Tibial nerve (tissue), 4 donors: ENCODE results near the gene EBF4. TPM values are rescaled to one million over a fixed set of nuclear protein-coding genes. Genes with fewer than 3 reads are reported as not detected.
A peak's percentile ranks its signal among the peaks of the same experiment; 100 is the strongest.

Experiments
- DNase-seq, 2 donors: peaks; one replicate each; pipeline ENCODE4 v3.0.0-alpha.2; 2019; ENCODE audit warnings: low spot score in 2 of 2
- H3K27ac ChIP-seq, 4 donors: fragments of 200-600 bp; sonication (generic) in 3 of 4; one replicate each; pipeline ENCODE4 v1.5.1; 2017 to 2019; ENCODE audit warnings: mild to moderate bottlenecking in 1 of 4
- H3K27me3 ChIP-seq, 2 donors: fragments of 200-600 bp; sonication (generic) in 1 of 2; one replicate each; pipeline versions ENCODE4 v1.5.1 to v1.6.0; 2017 to 2019
- H3K36me3 ChIP-seq, 3 donors: fragments of 200-600 bp; sonication (generic); one replicate each; pipeline ENCODE4 v1.5.1; 2018 to 2019
- H3K4me1 ChIP-seq, 4 donors: fragments of 200-600 bp; sonication (generic) in 3 of 4; one replicate each; pipeline ENCODE4 v1.5.1; 2017 to 2019
- H3K4me3 ChIP-seq, 4 donors: fragments of 200-600 bp; sonication (generic) in 3 of 4; one replicate each; pipeline ENCODE4 v1.5.1; 2017 to 2019; ENCODE audit warnings: mild to moderate bottlenecking in 1 of 4, moderate library complexity in 1 of 4
- H3K9me3 ChIP-seq, 4 donors: fragments of 200-600 bp; sonication (generic) in 3 of 4; one replicate each; pipeline ENCODE4 v1.5.1; 2017 to 2019
- EP300 ChIP-seq, 2 donors: sonication (generic); formaldehyde crosslinking; IDR thresholded peaks; one replicate each; pipeline ENCODE4 v1.6.1; 2017; ENCODE audit warnings: antibody characterized with exemption in 2 of 2, mild to moderate bottlenecking in 1 of 2
- POLR2A ChIP-seq, 2 donors: fragments of 450-650 bp; IDR thresholded peaks; one replicate each; pipeline ENCODE4 v1.6.1; 2017; ENCODE audit warnings: antibody characterized with exemption in 2 of 2, mild to moderate bottlenecking in 2 of 2, moderate library complexity in 2 of 2
- WGBS, 2 donors: methylation state at CpG; one replicate each; pipeline ENCODE4 v1.1.5; 2018; 5-methylcytosine and 5-hydroxymethylcytosine counted together
- total RNA-seq, 4 donors: library from RNA; depleted of rRNA; stranded (reverse); fragments of >200 nt; gene quantifications; one replicate each; pipeline ENCODE4 v1.1.0, GENCODE V29; 2016
- TF ChIP-seq, protein P1 (sequence below), 5 experiments: fragments of 200-600 bp in 3 of 5; fragments of 450-650 bp in 2 of 5; sonication (generic) in 3 of 5; IDR thresholded peaks; one replicate each; pipeline ENCODE4 v1.5.1; 2016 to 2019; ENCODE audit warnings: antibody characterized with exemption in 5 of 5, mild to moderate bottlenecking in 3 of 5, moderate library complexity in 2 of 5

The EBF4 gene
- total RNA-seq, 4 donors from 2014 or later, result 4.8 to 17.5 (median 10.4) TPM

DNA sequence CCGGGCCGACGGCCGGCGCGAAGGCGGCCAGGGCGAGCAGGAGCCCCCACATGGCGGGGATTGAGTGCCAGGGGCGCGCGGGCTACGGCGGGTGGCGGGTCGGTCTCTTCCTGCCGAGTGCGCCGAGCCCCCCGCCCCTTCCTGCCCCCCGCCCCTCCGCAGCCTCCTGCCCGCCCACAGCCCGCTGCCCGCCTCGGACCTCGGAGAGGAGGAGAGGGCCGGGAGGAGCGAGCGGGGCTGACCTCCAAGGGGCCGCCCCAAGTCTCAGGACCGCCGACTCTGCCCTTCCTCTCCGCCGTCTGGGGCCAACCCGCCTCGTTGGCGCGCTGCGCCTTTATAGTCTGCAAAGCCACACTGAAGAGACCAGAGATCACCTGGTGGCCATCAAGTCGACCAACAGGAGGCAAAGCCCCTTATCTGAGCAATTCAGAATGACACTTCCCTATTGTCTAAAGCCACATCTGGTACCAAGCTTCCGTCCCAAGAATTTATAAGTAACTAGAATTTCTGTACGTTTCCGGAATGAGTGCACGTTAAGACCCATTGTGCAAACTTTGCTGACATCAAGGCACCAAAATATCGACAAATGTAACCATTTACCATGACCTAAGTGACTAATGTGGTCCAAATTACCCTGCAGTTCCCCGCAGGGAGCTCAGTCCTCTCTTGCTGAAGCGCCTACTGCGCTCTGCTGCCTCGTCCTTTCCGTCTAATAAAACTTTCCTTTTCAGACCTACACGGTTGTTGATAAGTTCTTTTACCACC, 108.1 kb downstream of the EBF4 start, which contains the start of gene CPXM1:
Gene CPXM1 (minus strand): TSS at position 107 of the 765 bp plus-strand sequence. CDS start 55 bp downstream, at position 52.
- WGBS, 2 donors, result 4 to 7% methylated on average over 17 to 24 of the region's 52 CpGs
- H3K9me3 ChIP-seq, result no peaks in the 10 kb centered on the region
- H3K4me3 ChIP-seq, result peak within 1 kb of the TSS in 3 of 4 donors; percentile 8 to 36 (median 15)
- no peak for DNase-seq
- H3K36me3 ChIP-seq, result no peaks in the 10 kb centered on the region
- H3K27ac ChIP-seq, result no peak within 1 kb of the TSS
- TF ChIP-seq, protein P1, sequence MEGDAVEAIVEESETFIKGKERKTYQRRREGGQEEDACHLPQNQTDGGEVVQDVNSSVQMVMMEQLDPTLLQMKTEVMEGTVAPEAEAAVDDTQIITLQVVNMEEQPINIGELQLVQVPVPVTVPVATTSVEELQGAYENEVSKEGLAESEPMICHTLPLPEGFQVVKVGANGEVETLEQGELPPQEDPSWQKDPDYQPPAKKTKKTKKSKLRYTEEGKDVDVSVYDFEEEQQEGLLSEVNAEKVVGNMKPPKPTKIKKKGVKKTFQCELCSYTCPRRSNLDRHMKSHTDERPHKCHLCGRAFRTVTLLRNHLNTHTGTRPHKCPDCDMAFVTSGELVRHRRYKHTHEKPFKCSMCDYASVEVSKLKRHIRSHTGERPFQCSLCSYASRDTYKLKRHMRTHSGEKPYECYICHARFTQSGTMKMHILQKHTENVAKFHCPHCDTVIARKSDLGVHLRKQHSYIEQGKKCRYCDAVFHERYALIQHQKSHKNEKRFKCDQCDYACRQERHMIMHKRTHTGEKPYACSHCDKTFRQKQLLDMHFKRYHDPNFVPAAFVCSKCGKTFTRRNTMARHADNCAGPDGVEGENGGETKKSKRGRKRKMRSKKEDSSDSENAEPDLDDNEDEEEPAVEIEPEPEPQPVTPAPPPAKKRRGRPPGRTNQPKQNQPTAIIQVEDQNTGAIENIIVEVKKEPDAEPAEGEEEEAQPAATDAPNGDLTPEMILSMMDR (IDR thresholded peaks at IDR 0.05), result no peak
- TF ChIP-seq EP300 (IDR thresholded peaks at IDR 0.05), result no peak
- TF ChIP-seq POLR2A (IDR thresholded peaks at IDR 0.05), result no peak
- H3K4me1 ChIP-seq, result peaks cover 0 to 39% (median 5%) of the 10 kb centered on the region in 4 donors
- H3K27me3 ChIP-seq, result peaks cover 0 to 81% of the 10 kb centered on the region in 2 donors

DNA sequence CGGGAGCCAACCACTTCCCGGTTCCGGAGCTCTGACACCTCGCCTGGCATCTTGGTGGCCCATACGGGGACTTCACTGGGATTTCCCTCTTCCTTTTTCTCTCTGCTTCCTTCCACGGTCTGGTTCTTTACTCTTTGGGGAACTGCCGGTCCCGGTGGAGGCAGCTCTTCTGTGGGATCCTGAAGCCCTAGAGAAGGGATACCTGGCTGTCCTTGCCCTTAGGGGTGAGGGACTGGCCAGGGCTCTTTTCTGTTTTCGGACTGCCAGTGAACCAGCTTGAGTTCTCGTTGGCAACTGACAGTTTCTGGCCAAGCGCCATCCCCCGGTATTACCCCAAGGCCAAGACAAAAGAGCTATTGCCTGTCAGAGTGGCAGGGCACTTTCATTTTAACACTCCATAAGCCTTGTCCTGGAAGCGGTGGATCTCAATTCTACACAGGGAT, 108.7 kb downstream of the EBF4 start:
- WGBS, 2 donors, result 14 to 22% methylated on average over 13 of the region's 13 CpGs
- no peak for DNase-seq
- Histone ChIP-seq H3K4me1 (peaks cover 0 to 39% (median 5%) of the 10 kb centered on the region in 4 donors), H3K4me3 (no peak overlapping the region), H3K9me3 (no peaks in the 10 kb centered on the region), H3K27ac (no peak overlapping the region), H3K36me3 (no peaks in the 10 kb centered on the region), H3K27me3 (peaks cover 0 to 87% of the 10 kb centered on the region in 2 donors)
- TF ChIP-seq, protein P1 (IDR thresholded peaks at IDR 0.05), result no peak
- TF ChIP-seq EP300 (IDR thresholded peaks at IDR 0.05), result no peak
- no peak for TF ChIP-seq POLR2A (IDR thresholded peaks at IDR 0.05)

DNA sequence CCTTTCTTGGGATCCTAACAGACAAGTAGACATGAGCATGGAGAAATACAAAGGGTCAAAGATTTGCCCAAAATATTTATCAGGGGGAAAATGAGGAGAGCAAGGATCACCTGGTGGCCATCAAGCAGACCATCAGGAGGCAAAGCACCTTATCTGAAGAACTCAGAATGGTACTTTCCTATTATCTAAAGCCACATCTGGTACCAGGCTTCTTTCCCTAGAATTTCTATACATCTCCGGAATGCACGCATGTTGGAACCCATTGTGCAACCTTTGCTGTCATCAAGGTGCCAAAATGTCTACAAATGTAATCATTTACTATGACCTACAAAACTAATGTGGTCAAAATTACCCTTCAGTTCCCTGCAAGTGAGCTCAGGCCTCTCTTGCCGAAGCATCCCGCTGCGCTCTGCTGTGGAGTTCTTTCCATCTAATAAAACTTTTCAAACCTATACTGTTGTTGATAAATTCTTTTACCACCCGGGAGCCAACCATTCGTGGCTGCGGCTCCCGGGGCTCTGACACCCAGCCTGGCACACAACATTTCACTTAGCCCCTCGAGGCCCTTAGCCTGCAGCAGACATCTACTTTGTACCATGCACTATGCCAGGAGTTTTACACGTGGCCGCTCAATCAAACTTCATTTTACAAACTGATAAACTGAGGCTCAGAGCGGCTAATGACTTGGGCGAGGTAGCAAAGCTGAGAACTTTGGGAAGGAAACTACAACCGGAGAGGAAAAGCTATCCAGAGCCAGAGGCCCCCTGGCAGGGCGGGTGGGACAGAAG, 111.7 kb downstream of the EBF4 start:
- no peak overlapping the region for H3K27ac ChIP-seq
- H3K4me3 ChIP-seq, result no peak overlapping the region
- H3K9me3 ChIP-seq, result no peaks in the 10 kb centered on the region
- H3K4me1 ChIP-seq, result peaks cover 0 to 37% (median 5%) of the 10 kb centered on the region in 4 donors
- TF ChIP-seq POLR2A (IDR thresholded peaks at IDR 0.05), result no peak
- no peak for TF ChIP-seq EP300 (IDR thresholded peaks at IDR 0.05)
- TF ChIP-seq, protein P1 (IDR thresholded peaks at IDR 0.05), result no peak
- 47 to 54% methylated on average over 16 of the region's 16 CpGs for WGBS, 2 donors
- no peaks in the 10 kb centered on the region for H3K36me3 ChIP-seq
- H3K27me3 ChIP-seq, result peaks cover 0 to 96% of the 10 kb centered on the region in 2 donors
- DNase-seq, result no peak

DNA sequence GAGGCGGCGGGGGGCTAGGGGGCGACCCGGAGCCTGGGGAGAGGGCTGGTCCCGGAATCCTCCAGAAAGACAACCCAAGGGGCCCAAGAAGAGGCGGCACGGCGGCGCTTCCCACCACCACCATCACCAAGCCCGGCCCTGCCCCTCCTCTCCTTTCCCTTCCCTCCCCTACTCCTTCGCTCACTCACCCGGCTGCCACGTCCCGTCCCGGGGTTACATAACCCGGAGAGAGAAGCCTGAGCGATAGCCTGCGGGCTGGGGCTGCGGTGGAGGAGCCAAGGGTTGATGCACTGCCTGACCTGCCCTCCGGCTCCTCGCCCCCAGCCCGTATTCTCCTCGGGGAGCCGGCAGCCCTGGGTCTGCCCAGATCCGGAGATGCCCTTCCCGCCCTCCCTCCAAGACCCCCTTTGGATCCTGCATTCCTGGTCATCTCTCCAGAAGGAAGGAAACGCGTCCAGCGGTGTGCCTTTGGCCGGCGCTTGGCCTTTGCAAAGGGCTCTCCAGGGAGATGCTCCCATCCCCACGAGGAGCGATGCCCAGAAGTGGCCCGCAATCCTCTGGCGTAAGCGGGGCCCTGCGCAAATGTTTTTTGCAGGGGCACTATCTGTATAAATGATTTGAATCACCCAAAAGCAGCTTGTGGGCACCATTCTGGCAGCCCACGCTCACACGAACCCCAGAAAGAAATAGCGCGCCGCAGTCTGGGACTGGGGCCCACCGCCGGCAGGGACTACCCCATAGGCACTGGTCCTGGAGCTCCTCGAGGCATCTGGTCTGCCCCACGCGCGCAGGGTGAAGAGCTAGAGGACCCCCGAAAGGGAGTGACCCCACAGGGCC, 112.5 kb downstream of the EBF4 start:
- H3K4me3 ChIP-seq, result no peak overlapping the region
- TF ChIP-seq EP300 (IDR thresholded peaks at IDR 0.05) (no peak), POLR2A (IDR thresholded peaks at IDR 0.05) (no peak)
- TF ChIP-seq, protein P1 (IDR thresholded peaks at IDR 0.05), result no peak
- no peak overlapping the region for H3K27ac ChIP-seq
- peaks cover 0 to 4% (median 0%) of the 10 kb centered on the region in 4 donors for H3K9me3 ChIP-seq
- DNase-seq, result no peak
- 14 to 19% methylated on average over 36 to 46 of the region's 49 CpGs for WGBS, 2 donors
- H3K4me1 ChIP-seq, result peaks cover 0 to 28% (median 4%) of the 10 kb centered on the region in 4 donors
- no peaks in the 10 kb centered on the region for H3K36me3 ChIP-seq
- peaks cover 0 to 88% of the 10 kb centered on the region in 2 donors for H3K27me3 ChIP-seq
